Osteoblast (primary cell): ENCODE measurements around the gene PGAP1. TPM values are rescaled to one million over a fixed set of nuclear protein-coding genes. Genes with fewer than 3 reads are reported as not detected.

Experiments
- DNase-seq: peaks from one replicate; pipeline ENCODE4 v3.0.0; 2011; ENCODE audit warnings: low spot score, mixed read lengths; ENCODE audit not compliant: insufficient read length; ENCODE audit errors: missing footprints
- H2AFZ ChIP-seq: 2 replicates; pipeline ENCODE4 v1.6.0; 2011; ENCODE audit warnings: mild to moderate bottlenecking, low read length
- H3K27ac ChIP-seq: 2 replicates; pipeline ENCODE4 v1.5.1; 2011; ENCODE audit warnings: mild to moderate bottlenecking, low read depth, low read length, moderate library complexity
- H3K27me3 ChIP-seq: 2 replicates; pipeline ENCODE4 v1.6.0; 2012; ENCODE audit warnings: mild to moderate bottlenecking, control low read depth, inconsistent platforms, low read length, moderate library complexity; ENCODE audit not compliant: insufficient read depth
- H3K36me3 ChIP-seq: 2 replicates; pipeline ENCODE4 v1.5.1; 2011; ENCODE audit warnings: mild to moderate bottlenecking, low read length, control low read depth, moderate library complexity; ENCODE audit not compliant: insufficient read depth
- H3K4me1 ChIP-seq: 2 replicates; pipeline ENCODE4 v1.5.1; 2011; ENCODE audit warnings: mild to moderate bottlenecking, low read length, control low read depth, moderate library complexity; ENCODE audit not compliant: insufficient read depth
- H3K4me2 ChIP-seq: 2 replicates; pipeline ENCODE4 v1.6.0; 2011; ENCODE audit warnings: mild to moderate bottlenecking, low read length; ENCODE audit not compliant: insufficient read depth
- H3K4me3 ChIP-seq: fragments of 200-600 bp; sonication (generic); 3 replicates; pipeline ENCODE4 v1.5.1; 2012; ENCODE audit warnings: mild to moderate bottlenecking, low read length, inconsistent platforms; ENCODE audit not compliant: insufficient read depth
- H3K79me2 ChIP-seq: 2 replicates; pipeline ENCODE4 v1.6.0; 2012; ENCODE audit warnings: mild to moderate bottlenecking, low read length, control low read depth, inconsistent platforms; ENCODE audit not compliant: insufficient read depth
- H3K9me3 ChIP-seq: 2 replicates; pipeline ENCODE4 v1.5.1; 2011; ENCODE audit warnings: low read depth, low read length, control low read depth
- H4K20me1 ChIP-seq: 2 replicates; pipeline ENCODE4 v1.6.0; 2012; ENCODE audit warnings: mild to moderate bottlenecking, low read length, control low read depth; ENCODE audit not compliant: insufficient read depth
- total RNA-seq: library from RNA; depleted of rRNA; stranded (reverse); fragments of >200 nt; gene quantifications from 2 replicates; pipeline ENCODE4 v1.2.3, GENCODE V29; 2012
- TF ChIP-seq, protein P1 (sequence below): IDR thresholded peaks from 2 replicates; pipeline ENCODE4 v1.5.1; 2011; ENCODE audit warnings: mild to moderate bottlenecking, low read depth, low read length, moderate library complexity; ENCODE audit errors: extremely low read depth

The PGAP1 gene
- total RNA-seq, 1 donor, result 7.2 TPM

DNA sequence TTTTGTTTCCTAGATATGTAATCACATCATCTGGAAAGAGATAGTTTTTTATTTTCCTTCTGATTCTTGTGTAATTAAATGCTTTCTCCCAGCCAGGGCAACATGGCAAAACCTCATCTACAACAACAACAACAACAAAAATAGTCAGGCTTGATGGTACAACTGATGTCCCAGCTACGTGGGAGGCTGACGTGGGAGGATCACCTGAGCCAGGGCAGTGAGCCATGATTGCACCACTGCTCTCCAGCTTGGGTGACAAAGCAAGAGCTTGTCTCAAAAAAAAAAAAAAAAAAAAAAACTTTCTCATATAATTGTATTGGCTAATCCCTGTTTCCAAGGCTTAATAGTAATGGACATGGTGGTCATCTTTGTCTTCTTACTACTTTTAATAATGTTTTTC, 26.4 kb upstream of the PGAP1 start:
- Histone ChIP-seq H3K36me3 (no peaks in the 10 kb centered on the region), H3K4me3 (no peak overlapping the region), H3K27ac (no peak overlapping the region), H3K4me2 (no peak overlapping the region), H4K20me1 (no peaks in the 10 kb centered on the region), H3K4me1 (peaks cover 8% of the 10 kb centered on the region), H2AFZ (no peak overlapping the region), H3K79me2 (no peaks in the 10 kb centered on the region), H3K9me3 (no peaks in the 10 kb centered on the region), H3K27me3 (no peaks in the 10 kb centered on the region)
- no peak for DNase-seq
- TF ChIP-seq, protein P1, sequence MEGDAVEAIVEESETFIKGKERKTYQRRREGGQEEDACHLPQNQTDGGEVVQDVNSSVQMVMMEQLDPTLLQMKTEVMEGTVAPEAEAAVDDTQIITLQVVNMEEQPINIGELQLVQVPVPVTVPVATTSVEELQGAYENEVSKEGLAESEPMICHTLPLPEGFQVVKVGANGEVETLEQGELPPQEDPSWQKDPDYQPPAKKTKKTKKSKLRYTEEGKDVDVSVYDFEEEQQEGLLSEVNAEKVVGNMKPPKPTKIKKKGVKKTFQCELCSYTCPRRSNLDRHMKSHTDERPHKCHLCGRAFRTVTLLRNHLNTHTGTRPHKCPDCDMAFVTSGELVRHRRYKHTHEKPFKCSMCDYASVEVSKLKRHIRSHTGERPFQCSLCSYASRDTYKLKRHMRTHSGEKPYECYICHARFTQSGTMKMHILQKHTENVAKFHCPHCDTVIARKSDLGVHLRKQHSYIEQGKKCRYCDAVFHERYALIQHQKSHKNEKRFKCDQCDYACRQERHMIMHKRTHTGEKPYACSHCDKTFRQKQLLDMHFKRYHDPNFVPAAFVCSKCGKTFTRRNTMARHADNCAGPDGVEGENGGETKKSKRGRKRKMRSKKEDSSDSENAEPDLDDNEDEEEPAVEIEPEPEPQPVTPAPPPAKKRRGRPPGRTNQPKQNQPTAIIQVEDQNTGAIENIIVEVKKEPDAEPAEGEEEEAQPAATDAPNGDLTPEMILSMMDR, result no peak

DNA sequence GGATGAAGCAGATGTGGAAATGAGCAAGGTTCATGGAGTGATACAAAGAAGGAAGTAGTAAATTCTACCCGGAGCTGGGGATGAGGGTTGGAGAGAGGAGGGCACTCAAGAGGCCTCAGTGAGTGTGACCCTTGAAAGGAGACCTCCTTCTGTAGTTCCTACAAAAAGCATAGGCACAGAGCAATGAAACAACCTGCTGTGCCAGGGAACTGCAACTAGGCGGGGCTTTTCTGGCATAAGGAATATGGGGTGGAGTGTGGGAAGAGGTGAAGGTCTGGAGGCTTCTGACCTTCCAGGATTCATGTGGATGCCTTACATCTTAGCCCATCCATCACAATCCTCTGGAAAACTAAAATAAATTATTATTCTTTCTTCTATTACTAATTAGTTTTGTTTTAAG, 25.5 kb upstream of the PGAP1 start:
- no peak overlapping the region for H3K4me2 ChIP-seq
- TF ChIP-seq, protein P1, result no peak
- no peaks in the 10 kb centered on the region for H4K20me1 ChIP-seq
- H2AFZ ChIP-seq, result no peak overlapping the region
- no peak for DNase-seq
- no peaks in the 10 kb centered on the region for H3K27me3 ChIP-seq
- H3K79me2 ChIP-seq, result no peaks in the 10 kb centered on the region
- H3K9me3 ChIP-seq, result no peaks in the 10 kb centered on the region
- H3K27ac ChIP-seq, result no peak overlapping the region
- peaks cover 8% of the 10 kb centered on the region for H3K4me1 ChIP-seq
- no peaks in the 10 kb centered on the region for H3K36me3 ChIP-seq
- H3K4me3 ChIP-seq, result no peak overlapping the region

DNA sequence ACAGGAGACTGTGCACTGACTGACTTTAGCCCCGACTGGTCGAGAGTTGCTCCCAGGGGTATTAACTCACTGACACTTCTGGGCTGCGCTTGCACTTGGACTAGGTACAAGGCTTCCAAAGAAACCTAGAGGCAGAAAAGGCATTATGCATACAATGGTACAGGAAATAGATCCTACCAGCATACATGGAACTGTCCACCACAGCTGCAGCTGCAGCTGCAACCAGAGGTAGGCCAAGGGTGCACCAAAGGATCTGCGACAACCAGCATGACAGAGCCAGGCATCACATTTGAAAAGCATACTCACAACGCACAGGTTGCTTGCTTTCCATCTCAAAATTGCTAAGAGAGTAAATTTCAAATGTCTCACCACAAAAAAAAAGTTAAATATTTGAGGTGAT, 22.6 kb upstream of the PGAP1 start:
- no peak for DNase-seq
- Histone ChIP-seq H3K4me1 (peaks cover 1% of the 10 kb centered on the region), H3K27ac (no peak overlapping the region), H3K79me2 (no peaks in the 10 kb centered on the region), H3K4me2 (no peak overlapping the region), H3K27me3 (no peaks in the 10 kb centered on the region), H4K20me1 (no peaks in the 10 kb centered on the region), H3K36me3 (no peaks in the 10 kb centered on the region), H3K9me3 (no peaks in the 10 kb centered on the region), H3K4me3 (no peak overlapping the region), H2AFZ (no peak overlapping the region)
- TF ChIP-seq, protein P1, result no peak

DNA sequence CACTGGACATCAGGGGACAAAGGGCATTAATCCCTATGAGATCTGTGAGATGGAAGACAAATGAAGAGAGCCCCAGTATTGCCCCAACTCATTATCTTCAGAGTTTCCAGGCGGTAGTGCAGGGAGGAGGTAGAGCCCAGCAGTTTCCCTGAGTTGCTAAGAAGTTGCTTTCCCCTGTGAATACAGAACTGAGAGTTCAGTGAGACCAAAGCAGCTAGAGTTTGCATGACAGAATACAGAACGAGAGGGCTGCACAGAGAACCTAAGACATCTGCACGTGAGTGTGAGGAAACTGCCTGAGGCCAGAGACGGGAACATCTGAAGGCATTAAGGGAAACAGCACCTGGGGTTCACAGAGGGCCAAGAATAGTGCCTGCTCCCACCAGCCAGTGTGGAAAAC, 18.1 kb upstream of the PGAP1 start:
- H3K4me2 ChIP-seq, result no peak overlapping the region
- H3K27ac ChIP-seq, result no peak overlapping the region
- peaks cover 2% of the 10 kb centered on the region for H3K4me1 ChIP-seq
- H3K9me3 ChIP-seq, result no peaks in the 10 kb centered on the region
- DNase-seq, result no peak
- H3K79me2 ChIP-seq, result no peaks in the 10 kb centered on the region
- H4K20me1 ChIP-seq, result no peaks in the 10 kb centered on the region
- H3K4me3 ChIP-seq, result no peak overlapping the region
- TF ChIP-seq, protein P1, result no peak
- H3K36me3 ChIP-seq, result no peaks in the 10 kb centered on the region
- peak overlapping the region; percentile 37 for H2AFZ ChIP-seq
- no peaks in the 10 kb centered on the region for H3K27me3 ChIP-seq
